ENCODE data around the gene TDRD12.

DNA sequence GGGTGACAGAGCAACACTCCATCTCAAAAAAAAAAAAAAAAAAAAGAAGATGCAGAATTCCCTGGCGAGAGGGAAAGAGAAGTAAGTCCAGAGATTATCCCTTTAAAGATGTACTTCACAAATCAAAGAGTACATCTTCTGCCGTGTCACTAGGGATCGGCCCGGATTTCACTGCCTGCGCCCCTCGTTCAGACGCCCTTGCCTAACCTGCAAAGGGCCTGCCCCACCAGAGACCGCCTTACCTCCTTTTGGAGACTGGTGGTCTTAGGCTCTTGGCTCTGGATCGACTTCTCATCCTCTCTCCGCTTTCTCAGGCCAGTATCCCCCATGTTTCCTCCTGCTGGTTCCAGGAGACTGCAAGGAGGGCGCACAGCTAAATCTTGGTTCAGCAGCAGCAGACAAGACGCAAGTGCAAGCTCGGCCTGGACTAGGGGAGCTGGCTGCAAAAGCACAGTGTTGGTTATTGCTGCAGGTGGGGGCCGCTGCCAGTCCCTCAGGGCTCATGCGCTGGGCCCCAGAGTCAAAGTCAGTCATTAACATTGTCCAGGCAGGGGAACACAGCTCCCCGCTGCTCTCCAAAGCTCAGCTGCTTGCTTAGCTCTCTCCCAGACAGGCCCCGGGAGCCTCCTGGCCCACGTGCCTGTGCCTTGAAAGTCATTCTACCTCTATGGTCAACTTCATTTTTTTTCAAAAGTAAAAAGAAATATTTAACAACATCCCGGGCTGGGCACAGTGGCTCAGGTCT lies 148.8 kb downstream of the TDRD12 start:
- TF ChIP-seq, protein P1, sequence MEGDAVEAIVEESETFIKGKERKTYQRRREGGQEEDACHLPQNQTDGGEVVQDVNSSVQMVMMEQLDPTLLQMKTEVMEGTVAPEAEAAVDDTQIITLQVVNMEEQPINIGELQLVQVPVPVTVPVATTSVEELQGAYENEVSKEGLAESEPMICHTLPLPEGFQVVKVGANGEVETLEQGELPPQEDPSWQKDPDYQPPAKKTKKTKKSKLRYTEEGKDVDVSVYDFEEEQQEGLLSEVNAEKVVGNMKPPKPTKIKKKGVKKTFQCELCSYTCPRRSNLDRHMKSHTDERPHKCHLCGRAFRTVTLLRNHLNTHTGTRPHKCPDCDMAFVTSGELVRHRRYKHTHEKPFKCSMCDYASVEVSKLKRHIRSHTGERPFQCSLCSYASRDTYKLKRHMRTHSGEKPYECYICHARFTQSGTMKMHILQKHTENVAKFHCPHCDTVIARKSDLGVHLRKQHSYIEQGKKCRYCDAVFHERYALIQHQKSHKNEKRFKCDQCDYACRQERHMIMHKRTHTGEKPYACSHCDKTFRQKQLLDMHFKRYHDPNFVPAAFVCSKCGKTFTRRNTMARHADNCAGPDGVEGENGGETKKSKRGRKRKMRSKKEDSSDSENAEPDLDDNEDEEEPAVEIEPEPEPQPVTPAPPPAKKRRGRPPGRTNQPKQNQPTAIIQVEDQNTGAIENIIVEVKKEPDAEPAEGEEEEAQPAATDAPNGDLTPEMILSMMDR (IDR thresholded peaks at IDR 0.05), result no peak
- no peak for TF ChIP-seq POLR2A (IDR thresholded peaks at IDR 0.05)
- no peak for TF ChIP-seq POLR2AphosphoS5 (IDR thresholded peaks at IDR 0.05; ENCODE audit: insufficient read depth in 1 of 2, low read depth in 1 of 2)
